Fibroblast of lung (primary cell): ENCODE measurements around the gene CTNNA2.

Experiments used
- EZH2 ChIP-seq: IDR thresholded peaks from 2 replicates; pipeline ENCODE4 v1.5.1; 2012; ENCODE audit warnings: low read length, control low read depth, mild to moderate bottlenecking; ENCODE audit errors: missing control alignments
- TF ChIP-seq, protein P1 (sequence below), 2 donors: IDR thresholded peaks in 1 of 2; conservative IDR thresholded peaks in 1 of 2; 1 replicate in 1 of 2; 2 replicates in 1 of 2; pipeline ENCODE4 v1.5.1; 2011 to 2012; ENCODE audit warnings: low read length in 2 of 2, control low read depth in 1 of 2, inconsistent platforms in 1 of 2, low read depth in 1 of 2, mild to moderate bottlenecking in 1 of 2

DNA sequence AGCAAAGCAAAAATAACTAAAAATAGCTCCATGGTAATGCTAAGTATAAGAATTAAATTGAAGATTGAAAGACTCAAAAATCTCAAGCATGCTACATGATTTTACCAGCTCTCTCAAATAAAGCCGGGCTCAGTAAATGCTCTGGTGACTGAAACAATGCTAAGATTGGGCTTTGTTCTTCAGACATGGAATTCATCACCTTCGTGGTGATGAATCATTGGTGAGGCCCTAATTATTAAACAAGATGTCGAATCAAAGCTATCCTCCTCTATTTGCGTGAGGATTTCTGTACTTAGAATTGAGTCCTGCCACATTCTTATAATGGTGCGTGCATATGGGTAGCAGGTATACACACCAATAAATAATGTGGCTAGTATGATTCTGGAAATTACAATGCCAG lies 850.5 kb downstream of the CTNNA2 start:
- TF ChIP-seq, protein P1, sequence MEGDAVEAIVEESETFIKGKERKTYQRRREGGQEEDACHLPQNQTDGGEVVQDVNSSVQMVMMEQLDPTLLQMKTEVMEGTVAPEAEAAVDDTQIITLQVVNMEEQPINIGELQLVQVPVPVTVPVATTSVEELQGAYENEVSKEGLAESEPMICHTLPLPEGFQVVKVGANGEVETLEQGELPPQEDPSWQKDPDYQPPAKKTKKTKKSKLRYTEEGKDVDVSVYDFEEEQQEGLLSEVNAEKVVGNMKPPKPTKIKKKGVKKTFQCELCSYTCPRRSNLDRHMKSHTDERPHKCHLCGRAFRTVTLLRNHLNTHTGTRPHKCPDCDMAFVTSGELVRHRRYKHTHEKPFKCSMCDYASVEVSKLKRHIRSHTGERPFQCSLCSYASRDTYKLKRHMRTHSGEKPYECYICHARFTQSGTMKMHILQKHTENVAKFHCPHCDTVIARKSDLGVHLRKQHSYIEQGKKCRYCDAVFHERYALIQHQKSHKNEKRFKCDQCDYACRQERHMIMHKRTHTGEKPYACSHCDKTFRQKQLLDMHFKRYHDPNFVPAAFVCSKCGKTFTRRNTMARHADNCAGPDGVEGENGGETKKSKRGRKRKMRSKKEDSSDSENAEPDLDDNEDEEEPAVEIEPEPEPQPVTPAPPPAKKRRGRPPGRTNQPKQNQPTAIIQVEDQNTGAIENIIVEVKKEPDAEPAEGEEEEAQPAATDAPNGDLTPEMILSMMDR (conservative IDR thresholded peaks at IDR 0.05 in 1 of 2, IDR thresholded peaks at IDR 0.05 in 1 of 2; ENCODE audit: low read depth in 1 of 2, low read length in 2 of 2): no peak
- no peak for TF ChIP-seq EZH2
